PFSK-1 (cell line): ENCODE results near the gene TMEM119.

Experiments used
- FOXP2 ChIP-seq: optimal IDR thresholded peaks from 2 replicates; pipeline ENCODE3; 2011; ENCODE audit warnings: borderline replicate concordance, control low read depth, inconsistent platforms; ENCODE audit not compliant: insufficient read depth; ENCODE audit errors: extremely low read length, extremely low read depth
- POLR2AphosphoS5 ChIP-seq: IDR thresholded peaks from 2 replicates; pipeline ENCODE4 v1.6.1; 2012; ENCODE audit warnings: low read depth, mild to moderate bottlenecking, control low read depth, low read length, moderate library complexity
- SIN3A ChIP-seq: IDR thresholded peaks from 2 replicates; pipeline ENCODE4 v1.6.1; 2012; ENCODE audit warnings: mild to moderate bottlenecking, low read length, moderate library complexity, borderline replicate concordance; ENCODE audit not compliant: insufficient read depth
- TAF1 ChIP-seq: IDR thresholded peaks from 2 replicates; pipeline ENCODE4 v1.6.1; 2012; ENCODE audit warnings: low read length, control low read depth, borderline replicate concordance; ENCODE audit not compliant: insufficient read depth
- TF ChIP-seq, protein P1 (sequence below), 2 experiments: IDR thresholded peaks; 2 replicates each; pipeline versions ENCODE4 v1.6.1 to v1.8.0; 2011 to 2012; ENCODE audit warnings: low read depth in 2 of 2, low read length in 2 of 2, control low read depth in 1 of 2, inconsistent platforms in 1 of 2, mild to moderate bottlenecking in 1 of 2, moderate library complexity in 1 of 2; ENCODE audit not compliant: insufficient read depth in 1 of 2

DNA sequence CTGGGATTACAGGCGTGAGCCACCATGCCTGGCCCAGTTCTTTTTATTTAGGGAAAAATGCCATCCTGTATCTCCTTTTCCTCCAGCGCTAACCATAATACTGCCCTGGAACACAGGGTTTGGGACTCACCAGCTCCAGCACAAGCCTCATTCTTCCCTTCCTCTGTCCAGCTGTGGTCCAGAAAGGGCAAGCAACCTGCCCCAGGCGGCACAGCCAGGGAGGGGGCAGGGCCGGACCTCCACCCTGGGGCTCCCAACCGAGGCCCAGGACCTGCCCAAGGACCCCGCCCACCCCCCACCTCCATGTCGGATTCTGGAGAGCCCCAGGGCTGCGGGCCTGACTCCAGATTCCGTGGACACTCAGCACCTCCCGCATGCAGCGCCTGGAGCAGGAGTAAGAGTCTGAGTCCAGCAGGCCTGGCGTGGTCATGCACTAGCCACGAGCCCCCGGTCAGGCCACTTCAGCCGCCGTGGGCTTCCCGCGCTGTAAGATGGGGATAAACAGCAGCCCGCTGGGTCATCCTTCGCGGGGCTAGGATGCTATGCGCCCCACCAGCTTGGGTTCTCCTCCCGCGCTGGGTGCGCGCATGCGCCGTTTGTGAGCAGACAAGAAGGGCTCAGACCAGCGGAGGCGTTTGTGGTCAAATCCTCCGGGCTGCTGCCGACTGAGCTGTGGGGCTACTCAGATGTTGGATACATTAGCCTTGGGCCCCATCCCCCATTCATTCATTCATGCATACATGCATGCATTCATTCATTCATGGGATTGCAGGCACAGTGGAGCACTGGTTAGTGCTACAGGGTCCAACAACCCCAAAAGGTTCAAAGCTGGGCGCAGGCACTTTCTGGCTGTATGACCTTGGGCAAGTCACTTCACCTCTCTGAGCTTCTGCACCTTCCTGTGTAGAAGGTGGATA is 16.3 kb downstream of the TMEM119 start:
- TF ChIP-seq, protein P1, sequence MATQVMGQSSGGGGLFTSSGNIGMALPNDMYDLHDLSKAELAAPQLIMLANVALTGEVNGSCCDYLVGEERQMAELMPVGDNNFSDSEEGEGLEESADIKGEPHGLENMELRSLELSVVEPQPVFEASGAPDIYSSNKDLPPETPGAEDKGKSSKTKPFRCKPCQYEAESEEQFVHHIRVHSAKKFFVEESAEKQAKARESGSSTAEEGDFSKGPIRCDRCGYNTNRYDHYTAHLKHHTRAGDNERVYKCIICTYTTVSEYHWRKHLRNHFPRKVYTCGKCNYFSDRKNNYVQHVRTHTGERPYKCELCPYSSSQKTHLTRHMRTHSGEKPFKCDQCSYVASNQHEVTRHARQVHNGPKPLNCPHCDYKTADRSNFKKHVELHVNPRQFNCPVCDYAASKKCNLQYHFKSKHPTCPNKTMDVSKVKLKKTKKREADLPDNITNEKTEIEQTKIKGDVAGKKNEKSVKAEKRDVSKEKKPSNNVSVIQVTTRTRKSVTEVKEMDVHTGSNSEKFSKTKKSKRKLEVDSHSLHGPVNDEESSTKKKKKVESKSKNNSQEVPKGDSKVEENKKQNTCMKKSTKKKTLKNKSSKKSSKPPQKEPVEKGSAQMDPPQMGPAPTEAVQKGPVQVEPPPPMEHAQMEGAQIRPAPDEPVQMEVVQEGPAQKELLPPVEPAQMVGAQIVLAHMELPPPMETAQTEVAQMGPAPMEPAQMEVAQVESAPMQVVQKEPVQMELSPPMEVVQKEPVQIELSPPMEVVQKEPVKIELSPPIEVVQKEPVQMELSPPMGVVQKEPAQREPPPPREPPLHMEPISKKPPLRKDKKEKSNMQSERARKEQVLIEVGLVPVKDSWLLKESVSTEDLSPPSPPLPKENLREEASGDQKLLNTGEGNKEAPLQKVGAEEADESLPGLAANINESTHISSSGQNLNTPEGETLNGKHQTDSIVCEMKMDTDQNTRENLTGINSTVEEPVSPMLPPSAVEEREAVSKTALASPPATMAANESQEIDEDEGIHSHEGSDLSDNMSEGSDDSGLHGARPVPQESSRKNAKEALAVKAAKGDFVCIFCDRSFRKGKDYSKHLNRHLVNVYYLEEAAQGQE (IDR thresholded peaks at IDR 0.05; ENCODE audit: insufficient read depth in 1 of 2, low read depth in 2 of 2, low read length in 2 of 2) = no peak
- no peak for TF ChIP-seq POLR2AphosphoS5
- no peak for TF ChIP-seq FOXP2
- no peak for TF ChIP-seq TAF1
- no peak for TF ChIP-seq SIN3A
